Dermis microvascular lymphatic vessel endothelial cell (primary cell): Measurements from ENCODE around the gene HOMER3. TPM values are rescaled to one million over a fixed set of nuclear protein-coding genes. Genes with fewer than 3 reads are reported as not detected.
"Not testable (repeated sequence)": the region's sequence is repeated elsewhere in the genome, so short reads cannot be mapped to it uniquely, and the experiment has no call there.

ENCODE experiments used
- DNase-seq, 2 donors: peaks; one replicate each; pipeline versions ENCODE4 v3.0.0 to v3.0.0-alpha.2; 2010; ENCODE audit warnings: low read depth in 2 of 2
- total RNA-seq: library from RNA; depleted of rRNA; stranded (reverse); fragments of >200 nt; gene quantifications from 2 replicates; pipeline ENCODE4 v1.2.1, GENCODE V29; 2014

The HOMER3 gene
- total RNA-seq, 1 donor from 2014 or later, result 96.2 TPM

DNA sequence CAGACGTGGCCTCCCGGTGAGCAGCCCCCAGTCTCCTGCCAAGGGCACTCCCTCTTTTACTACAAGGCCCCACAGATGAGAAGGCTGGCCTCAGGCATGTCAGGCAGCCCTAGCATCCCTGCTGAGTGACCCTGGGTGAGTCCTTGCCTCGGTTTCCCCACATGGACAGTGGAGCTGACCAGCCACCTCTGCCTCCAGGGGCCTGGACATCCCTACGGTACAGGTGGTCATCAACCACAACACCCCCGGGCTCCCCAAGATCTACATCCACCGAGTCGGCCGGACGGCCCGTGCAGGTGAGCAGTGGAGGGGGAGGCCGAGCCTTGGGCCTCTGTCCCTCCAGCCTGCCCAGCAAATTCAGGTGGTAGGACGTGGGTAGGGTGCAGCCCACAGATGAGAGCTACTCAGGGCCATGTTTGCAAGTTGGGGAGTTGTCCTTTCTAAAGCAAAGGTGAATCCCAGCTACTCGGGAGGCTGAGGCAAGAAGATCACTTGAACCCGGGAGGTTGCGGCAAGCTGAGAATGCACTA lies 16.3 kb downstream of the HOMER3 start:
- DNase-seq, result no peak

DNA sequence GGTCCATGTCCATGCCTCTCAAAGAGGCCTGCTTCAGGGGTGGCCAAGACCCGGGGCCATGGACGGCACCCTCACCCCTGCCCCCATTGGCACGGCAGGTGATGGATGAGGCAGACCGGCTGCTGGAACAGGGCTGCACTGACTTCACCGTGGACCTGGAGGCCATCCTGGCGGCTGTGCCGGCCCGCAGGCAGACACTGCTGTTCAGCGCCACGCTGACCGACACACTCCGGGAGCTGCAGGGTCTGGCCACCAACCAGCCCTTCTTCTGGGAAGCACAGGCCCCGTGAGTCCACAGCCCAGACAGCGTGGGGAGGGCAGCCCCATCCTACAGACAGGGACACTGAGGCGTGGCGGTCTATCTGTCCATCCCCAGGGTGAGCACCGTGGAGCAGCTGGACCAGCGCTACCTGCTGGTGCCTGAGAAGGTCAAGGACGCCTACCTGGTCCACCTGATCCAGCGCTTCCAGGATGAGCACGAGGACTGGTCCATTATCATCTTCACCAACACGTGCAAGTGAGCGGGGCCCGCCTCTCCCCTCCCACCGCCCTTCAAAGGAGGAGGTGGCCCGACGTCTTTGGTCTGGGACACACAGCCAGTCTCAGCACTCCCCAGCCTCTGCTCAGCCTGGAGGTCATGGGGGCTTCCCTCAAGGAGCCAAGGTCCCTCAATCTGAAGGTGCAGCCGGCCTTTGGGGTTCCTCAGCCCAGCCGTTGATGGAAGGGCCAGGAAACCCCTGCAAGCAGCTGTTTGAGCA lies 18.6 kb downstream of the HOMER3 start:
- DNase-seq, result no peak

DNA sequence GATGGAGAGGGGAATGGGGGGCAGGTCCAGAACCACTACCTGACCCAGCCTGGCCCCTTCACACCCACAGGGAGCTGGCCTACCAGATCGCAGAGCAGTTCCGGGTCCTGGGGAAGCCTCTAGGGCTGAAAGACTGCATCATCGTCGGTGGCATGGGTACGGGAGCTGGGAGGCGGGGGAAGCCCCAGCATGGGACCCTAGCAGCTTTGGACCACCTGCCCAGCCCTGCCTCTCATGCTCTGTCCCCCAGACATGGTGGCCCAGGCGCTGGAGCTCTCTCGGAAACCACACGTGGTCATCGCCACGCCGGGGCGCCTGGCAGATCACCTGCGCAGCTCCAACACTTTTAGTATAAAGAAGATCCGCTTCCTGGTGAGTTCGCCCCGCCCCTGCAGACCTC lies 19.4 kb downstream of the HOMER3 start:
- DNase-seq, result no peak

DNA sequence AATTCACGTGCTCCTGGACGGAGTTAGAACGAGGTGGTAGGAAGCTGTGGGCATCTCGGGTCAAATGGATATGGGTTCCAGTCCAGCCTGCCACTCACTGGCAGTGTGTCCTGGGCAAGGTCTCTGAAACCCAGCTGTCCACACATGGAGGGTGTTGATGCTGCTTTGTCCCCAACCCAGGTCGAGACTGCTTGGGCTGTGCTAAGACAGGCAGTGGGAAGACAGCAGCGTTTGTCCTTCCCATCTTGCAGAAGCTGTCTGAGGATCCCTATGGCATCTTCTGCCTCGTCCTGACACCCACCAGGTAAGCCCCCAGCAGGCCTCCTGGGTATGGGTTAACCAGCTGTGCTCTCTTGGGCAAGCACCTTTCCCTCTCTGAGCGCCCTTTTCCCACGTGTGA lies 20.6 kb downstream of the HOMER3 start:
- no peak for DNase-seq

DNA sequence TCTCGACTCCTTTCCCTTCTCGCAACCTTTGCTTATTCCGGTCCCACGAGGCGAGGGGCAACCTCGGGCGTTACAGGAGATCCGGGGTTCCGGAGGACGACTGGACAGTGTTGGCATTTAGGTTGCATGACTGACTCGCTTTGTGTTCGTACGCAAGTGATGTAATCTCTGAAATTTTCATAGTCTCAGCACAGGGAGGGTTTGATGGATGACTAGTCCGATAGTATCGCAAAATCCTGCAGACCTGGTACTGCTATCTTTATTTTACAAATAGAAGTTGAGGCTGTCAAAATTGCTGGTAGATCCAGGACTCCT lies 21.2 kb downstream of the HOMER3 start:
- no peak for DNase-seq

DNA sequence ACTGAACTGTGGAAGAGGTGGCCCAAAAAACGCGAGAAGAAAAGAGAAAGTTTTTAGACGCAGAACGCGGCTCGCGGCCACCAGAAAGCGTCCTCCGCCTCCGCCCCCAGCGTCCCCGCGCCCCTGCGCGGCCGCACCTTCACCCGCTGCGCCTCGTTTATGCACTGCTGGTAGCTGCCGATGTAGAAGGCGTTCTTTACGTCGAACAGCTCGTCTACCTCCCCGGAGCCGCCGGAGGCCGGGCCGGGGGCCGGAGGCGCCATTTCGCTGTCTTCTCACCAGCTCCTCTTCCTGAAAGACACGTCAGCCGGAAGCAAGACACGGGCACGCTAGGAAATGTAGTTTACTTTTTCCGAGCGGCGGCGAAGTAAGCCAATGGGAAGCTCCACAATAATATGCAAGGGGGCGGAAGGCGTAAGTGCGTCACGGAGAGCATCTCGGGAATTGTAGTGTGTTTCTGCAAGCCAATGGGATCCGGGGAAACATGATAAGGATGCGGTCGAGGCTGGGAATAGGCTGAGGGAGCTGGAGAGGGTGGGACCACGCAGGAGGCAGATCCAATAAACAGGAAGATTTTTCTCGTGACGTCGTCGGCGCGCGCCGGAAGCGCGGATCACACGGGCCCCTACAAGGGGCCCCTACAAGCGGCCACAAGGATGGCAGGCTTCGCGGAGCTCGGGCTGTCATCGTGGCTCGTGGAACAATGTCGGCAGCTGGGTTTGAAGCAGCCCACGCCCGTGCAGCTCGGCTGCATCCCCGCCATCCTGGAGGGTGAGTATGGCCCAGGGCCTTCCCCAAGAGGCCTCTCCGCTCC lies 21.7 kb downstream of the HOMER3 start, which contains the start of the genes COPE and DDX49:
COPE (minus strand) TSS at position 302 of the 814 bp plus-strand sequence; CDS start at position 263, 39 bp downstream.
DDX49 (plus strand) TSS at position 630 of the 814 bp plus-strand sequence; CDS start at position 657, 27 bp downstream.
- peak; percentile 100 for DNase-seq

DNA sequence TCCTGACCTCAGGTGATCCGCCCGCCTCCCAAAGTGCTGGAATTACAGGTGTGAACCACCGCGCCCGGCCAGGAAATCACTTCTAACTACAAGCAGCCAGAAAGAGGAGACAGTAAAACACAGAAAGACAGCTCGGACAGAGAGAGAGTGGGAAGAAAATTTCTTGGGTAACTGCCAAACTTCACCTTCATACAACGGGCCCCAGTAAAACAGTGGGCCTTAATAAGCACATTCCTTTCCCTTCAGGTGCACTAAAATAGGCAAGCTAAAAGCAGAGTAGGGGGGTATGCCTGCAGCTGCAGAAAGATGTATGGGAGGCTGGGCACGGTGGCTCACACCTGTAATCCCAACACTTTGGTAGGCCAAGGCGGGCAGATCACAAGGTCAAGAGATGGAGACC lies 23.4 kb downstream of the HOMER3 start:
- not testable (repeated sequence) for DNase-seq

DNA sequence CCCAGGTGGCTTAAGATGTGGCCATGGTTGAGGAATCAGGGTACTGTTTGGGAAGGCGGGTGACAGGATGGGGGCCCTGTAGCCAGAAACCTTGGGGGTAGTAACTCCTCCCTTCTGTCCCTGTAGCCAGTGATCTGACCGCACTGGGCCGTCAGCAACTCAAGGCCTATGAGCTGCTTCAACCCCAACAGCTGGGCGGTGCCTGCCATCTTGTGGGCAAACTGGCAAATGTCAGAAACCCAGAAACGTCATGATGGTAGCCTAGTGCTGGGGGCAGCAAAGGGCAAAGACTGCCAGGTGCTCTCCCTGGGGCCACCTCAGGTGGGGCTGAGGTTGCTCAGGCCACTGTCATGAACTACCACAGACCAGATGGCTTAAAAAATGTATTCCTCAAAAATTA lies 25.4 kb downstream of the HOMER3 start:
- DNase-seq, result peak; percentile 31 to 56

DNA sequence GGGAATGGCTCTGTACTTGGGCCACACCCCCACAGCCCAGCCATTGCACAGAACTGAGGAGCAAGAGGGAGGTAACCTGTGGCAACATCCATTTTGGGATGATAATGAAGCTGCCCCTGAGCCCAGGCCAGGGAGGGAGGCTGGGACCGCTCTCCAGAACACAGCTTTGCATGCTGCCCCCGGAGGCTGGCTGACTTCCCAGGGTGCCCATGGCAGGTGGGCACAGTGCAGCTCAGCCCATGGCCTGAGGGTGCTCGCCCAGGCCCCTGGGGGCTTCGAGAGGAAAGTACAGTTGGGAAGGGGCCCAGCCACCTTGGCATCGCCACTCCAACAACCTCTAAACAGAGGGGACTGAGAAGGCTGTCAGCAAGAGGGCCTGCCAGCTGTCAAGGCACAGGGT lies 27.6 kb downstream of the HOMER3 start:
- no peak for DNase-seq

DNA sequence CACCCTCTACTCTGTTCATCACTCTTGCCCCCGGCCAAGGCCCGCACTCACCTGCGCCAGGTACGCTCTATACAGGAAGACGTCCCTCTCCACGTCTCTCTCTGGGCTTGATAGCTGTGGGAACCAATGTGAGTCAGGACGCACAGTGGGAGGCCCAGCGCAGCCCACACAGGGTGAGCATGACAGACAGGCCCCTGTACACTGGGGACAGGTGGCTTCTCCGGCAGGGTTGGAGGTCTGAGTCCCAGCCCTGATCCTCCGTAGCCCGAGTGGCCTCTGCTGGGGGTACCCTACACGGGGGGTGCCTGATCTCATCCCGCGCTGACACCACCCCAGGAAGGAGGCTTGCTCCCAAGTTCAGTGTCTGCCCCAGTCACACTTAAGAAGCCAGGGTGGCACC lies 28.1 kb downstream of the HOMER3 start:
- DNase-seq, result no peak

DNA sequence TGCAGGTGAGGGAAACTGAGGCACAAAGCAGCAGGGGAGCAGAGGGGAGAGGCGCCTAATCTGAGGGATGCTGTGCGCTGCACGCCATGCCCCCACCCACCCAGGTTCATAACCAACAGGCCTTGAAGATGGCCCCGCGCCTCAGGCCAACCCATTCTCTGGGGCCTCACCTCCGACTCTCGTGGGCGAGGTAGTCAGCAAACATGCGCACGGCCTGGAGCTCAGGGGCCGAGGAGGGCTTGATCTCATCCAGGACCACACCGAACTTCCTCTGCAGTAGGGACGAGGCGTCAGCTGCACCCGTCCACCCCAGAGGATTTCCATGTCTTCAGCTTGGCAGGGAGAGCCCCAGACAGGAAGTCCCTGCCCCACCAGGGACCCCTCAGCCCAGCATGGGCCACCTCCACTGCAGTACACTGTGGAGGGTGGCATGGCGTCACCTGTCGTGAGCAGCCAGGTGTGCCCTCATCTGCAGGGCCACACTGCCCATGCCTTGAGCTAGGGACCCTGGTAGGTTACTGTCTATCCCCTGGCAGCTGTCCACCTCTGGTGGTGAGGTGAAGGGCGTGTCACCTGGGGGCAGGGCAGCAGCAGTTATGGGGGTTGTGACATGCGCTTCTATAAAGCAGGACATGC lies 30.1 kb downstream of the HOMER3 start:
- DNase-seq, result no peak

DNA sequence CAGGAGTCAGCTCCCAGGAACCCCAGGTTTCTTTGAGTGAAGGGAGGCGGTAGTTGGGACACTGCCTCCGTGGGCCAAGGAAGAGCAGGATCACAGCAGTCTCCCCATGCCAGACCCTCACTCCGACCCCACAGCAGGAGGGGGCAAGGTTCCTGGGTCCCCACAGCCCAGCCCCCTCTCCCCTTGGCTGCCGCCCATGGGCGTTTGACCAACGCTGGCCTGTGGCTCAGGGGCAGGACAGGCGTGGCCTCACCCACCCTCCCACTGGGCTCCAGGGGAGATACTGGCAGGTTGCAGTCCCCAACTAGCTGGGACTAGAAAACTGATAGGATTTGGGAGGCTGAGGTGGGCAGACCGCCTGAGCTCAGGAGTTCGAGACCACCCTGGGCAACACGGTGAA lies 31.0 kb downstream of the HOMER3 start:
- DNase-seq, result no peak

DNA sequence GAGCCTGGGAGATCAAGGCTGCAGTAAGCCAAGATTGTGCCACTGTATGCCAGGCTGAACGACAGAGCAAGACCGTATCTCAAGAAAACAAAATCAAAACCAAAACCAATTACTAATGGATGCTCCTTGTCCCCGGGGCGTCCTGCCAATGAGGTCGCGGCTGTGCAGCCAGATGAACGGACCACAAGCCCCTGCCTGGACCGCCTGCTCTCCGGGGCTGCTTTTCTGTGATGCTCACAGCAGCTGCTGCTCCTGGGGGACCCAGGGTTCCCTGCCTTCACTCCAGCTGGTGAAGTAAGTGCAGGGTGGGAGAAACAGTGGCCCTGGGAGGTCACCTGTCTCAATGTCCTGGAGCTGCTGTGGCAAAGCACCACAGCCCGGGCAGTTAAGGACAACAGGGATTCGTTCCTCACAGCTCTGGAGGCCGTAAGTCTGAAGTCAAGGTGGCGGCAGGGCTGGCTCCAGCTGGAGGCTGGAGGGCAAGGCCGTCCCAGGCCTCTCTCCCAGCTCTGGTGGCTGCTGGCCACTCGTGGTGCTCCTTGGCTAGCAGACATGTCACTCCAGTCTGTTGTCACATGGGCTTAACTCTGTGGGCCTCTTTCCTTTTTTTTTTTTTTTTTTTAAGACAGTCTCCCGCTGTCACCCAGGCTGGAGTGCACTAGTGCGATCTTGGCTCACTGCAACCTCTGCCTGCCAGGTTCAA lies 31.9 kb downstream of the HOMER3 start:
- DNase-seq, result no peak

DNA sequence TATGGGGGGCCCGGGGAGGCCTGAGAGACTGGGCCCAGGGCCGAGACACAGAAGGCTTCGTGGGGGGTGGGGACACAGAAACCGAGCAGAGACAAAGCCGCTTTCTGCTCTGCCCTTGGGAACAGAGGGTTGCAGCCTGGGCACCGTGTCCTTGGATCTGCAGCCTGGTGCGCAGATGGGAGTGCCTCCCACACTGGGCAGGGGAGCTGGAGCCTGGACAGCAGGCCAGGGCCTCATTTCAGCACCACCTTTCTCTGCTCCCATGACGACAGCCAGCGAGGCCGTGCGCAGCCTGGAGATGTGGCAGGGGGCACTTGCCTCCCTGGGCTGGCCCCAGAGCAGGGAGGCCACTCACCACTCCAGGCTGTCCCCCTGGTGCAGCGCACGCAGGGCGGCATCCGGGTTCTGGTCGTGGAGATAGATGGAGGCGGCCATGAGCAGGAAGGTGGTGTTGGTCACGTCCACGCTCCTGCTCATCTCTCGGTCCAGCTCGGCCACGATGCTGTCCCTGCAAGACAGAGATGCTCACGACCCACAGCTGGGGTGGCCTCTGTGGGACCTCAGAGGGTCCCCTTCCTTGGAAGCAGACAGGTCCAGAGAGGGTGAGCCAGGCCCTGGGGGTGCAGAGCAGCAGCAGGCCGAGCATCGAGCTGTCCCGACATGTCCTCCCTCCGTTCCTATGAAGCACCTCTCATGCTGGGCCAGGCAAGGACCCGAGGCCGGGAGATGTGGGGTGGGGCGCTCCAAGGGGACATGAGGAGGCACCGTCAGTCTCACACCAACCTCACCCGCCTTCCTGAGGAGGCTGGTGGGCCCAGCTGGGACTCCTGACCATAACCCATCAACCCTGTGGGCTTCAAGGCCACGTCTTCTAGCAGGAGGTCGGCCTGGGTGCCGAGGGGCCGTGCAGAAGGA lies 34.2 kb downstream of the HOMER3 start:
- DNase-seq, result no peak

DNA sequence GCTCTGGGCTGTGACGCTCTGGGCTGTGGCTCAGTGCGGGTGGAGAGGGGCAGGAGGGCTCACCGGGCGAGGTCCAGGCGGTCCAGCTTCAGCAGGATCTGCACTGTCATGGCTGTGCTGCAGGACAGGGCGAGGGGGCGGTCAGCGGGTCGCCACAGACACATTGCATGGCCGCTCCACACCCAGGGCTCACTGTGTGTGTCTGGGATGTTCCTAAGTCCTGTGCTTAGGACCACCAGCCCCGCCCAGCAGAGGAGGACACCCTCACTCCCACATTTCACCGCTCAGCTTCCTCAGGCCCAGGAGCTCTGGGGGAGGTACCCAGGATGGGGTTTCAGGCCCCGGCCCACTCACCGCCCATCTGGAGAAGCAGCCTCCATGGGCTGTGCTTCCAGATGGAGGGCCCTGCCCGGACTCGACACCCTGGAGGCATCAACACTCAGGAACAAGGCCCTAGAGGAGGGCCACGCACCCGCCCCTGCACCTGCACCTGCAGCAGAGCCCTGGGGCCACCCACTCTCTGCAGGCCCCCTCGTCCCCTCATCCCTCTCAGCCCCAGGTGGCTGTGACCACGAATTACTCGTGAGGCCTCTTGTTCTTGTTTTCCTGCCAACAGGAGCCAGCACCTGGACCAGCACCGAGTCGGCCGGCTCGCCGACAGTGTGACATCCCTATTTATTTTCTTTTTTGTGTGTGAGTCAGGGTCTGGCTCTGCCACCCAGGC lies 35.3 kb downstream of the HOMER3 start:
- no peak for DNase-seq

DNA sequence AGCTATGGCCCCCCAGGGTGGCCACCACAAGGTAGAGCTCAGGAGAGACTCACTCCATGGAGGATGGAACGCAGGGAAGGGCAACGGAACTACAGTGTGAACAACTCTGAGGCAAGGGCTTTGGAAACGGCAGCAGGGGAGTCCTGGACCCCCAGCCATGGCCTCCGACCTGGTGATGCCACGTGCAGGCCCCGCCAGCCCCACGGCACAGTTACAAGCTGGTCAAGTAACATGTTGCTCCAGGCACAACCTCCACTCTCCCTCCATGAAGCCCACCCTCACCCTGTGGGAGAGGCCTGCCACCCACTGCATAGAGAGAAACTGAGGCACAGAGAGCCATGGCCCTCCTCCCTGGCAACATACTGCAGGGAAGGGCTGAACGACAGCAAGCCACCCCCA lies 36.0 kb downstream of the HOMER3 start:
- DNase-seq, result no peak

DNA sequence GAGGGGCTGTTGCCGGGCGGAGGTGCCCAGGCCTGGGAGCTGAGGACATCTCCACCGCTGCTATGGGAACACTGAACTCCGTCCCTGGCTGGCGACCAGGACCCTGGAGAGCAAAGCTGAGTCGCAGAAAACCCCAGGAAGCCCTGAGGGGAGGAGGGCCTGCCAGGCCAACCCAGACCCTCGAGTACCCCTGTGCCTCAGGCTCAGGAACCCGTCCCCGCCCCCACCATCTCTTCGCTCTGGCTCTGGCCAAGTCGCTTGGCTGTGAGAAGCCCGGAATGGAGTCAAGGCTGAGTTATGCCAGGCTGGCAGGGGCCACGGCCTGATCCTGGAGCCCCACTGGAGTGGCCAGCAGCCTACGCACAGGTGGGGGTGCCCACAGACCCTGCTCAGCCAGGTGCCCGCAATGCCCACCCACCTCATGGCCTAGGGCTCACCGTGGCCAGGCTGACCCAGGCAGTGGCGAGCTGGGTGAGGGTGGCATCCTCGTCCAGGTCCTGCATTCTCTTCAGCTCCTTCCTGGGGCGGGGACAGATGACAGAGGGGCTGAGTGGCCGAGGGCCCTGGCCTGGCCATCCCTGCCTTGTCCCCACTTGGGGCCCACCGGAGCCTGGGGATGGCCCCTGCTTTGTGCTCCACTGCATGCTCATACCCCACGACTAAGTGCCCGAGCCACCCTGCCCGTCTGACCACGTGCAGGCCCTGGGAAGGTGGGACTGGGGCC lies 36.5 kb downstream of the HOMER3 start:
- DNase-seq, result no peak

DNA sequence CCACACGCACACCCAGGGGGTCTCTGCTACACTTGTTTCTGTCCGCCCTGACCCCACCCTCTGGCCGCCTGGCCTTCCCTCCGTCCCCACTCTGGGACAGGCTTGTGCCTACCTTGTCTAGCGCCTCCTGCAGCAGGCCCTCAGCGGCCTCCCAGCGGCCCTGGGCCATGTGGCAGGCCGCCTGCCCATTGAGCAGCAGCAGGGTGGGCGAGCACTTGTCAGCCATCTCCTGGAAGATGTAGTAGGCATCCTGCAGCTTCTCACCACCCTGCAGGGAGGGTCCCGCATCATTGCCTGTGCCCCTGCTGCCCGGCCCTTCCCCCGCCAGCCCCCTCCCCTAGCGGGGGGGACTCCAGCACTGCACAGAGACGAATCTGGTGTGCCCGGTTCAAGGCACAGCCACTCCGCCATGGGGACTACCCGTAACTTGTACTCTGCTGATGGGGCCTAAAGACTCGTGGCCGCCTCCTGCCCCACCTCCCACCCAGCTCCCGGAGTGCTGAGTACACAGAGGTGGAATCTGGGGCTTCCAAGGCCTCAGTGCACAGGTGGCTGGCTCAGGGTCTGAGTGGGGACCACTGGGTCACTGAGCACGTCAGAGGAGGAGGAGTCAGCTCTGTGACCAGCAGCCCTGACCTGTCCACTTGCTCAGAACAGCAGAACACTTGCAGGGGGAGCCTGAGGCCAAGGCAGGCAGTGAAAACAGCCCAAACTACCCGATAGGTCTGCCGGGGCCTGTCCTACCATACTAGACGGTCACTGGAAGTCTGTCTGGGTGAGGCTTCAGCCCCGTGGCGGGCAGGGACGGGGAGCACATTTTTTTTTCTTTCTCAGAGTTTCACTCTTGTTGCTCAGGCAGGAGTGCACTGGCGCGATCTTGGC lies 37.6 kb downstream of the HOMER3 start:
- no peak for DNase-seq
